Adrenal gland (tissue), 5 donors: ENCODE data around the gene C14orf93.

Experiments used
- POLR2A ChIP-seq, 2 donors: fragments of 450-650 bp; IDR thresholded peaks; one replicate each; pipeline ENCODE4 v1.6.1; 2017; ENCODE audit warnings: antibody characterized with exemption in 2 of 2, mild to moderate bottlenecking in 2 of 2, moderate library complexity in 1 of 2
- TF ChIP-seq, protein P1 (sequence below), 6 experiments: fragments of 450-650 bp in 4 of 6; fragments of 200-600 bp in 2 of 6; sonication (generic) in 1 of 6; IDR thresholded peaks; 1 replicate in 5 of 6; 2 replicates in 1 of 6; pipeline versions ENCODE4 v1.5.1 to v1.8.0; 2016 to 2021; ENCODE audit warnings: antibody characterized with exemption in 6 of 6, mild to moderate bottlenecking in 2 of 6, moderate library complexity in 1 of 6
- donor health status: DM: no; HTN: no; CAD: no.

DNA sequence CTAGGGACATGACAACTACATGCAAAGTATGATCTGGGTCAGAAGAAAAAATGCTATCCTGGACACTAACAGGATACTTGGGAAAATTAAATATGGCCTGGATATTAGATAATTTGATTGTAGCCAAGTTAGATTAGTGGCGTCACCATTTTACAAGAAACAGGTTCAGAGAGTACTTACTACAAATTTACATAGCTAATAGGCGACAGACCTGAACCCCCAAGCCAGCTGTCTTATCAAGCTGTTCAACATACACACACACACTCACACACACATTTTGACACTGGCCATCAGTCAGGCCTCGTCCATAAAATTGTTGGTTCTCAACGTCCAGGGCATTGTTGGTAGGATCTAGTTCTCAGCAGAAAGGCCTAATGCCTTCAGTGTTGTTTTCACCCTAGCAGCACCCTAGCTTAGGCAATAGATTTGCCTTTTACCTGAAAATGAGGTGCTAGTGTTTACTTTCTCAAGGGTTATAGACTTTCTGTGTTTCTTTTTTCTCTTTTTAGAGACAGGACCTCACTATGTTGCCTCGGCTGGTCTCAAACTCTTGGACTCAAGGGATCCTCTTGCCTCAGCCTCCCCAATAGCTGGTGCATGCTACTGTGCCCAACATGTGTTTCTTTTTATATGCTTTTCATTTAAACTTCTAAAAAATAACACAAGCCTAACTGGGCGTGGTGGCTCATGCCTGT lies 3.3 kb upstream of the C14orf93 start:
- TF ChIP-seq, protein P1, sequence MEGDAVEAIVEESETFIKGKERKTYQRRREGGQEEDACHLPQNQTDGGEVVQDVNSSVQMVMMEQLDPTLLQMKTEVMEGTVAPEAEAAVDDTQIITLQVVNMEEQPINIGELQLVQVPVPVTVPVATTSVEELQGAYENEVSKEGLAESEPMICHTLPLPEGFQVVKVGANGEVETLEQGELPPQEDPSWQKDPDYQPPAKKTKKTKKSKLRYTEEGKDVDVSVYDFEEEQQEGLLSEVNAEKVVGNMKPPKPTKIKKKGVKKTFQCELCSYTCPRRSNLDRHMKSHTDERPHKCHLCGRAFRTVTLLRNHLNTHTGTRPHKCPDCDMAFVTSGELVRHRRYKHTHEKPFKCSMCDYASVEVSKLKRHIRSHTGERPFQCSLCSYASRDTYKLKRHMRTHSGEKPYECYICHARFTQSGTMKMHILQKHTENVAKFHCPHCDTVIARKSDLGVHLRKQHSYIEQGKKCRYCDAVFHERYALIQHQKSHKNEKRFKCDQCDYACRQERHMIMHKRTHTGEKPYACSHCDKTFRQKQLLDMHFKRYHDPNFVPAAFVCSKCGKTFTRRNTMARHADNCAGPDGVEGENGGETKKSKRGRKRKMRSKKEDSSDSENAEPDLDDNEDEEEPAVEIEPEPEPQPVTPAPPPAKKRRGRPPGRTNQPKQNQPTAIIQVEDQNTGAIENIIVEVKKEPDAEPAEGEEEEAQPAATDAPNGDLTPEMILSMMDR (IDR thresholded peaks at IDR 0.05), result no peak
- TF ChIP-seq POLR2A (IDR thresholded peaks at IDR 0.05), result no peak
